HTR-8/SVneo (cell line): ENCODE data around the gene DIPK2B.

Experiments
- DNase-seq: peaks from one replicate; pipeline ENCODE4 v3.0.0; 2011; ENCODE audit warnings: low spot score, mixed read lengths; ENCODE audit not compliant: insufficient read length
- FAIRE-seq: peaks from 2 replicates; lab custom pipeline; 2011; peaks lifted over from hg19 to GRCh38; lab: Jason Lieb, UNC

DIPK2B gene

DNA sequence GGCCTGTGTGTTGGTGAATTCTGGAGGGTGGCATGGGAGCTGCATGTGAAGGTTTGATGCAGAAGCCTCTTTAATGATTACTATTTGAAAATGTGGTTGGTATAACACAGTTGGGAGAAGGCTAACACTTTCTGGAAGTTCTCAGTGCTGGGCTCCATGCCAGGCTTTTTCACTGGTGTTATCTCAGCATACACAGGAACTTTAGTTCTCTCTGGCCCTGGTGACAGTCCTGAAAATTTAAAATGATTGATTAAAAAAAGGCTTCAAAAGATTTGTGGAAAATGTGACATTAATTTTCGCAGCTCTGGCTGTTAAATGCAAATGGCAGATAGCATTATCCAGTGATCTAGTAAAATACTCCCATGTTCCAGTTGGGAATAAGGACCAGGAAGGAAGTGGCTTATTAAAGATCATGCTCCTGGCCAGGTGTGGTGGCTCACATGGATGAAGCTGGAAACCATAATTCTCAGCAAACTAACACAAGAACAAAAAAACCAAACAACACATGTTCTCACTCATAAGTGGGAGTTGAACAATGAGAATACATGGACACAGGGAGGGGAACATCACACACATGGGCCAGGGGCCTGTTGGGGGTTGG lies 36.6 kb downstream of the DIPK2B start:
- no peak for FAIRE-seq
- DNase-seq: no peak

DNA sequence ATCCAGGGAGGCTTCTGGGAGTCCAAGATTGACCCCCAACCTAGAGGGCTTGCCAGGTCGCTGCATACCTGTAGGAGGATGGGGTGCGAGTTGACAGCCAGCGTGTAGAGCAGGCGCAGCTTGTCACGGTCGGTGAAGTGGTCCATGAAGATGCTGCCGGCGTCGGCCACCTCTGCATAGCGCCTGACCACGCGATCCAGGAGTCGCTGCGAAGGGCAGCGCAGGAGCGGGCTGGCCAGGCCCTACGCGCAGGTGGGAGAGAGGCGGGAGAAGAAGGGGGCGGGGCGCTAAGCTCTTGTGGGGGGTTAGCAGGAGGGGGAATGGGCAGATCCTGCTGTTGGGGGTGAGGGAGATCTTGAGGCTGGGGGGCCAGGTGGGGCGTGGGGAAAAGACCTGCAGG lies 43.0 kb downstream of the DIPK2B start:
- FAIRE-seq: no peak
- no peak for DNase-seq

DNA sequence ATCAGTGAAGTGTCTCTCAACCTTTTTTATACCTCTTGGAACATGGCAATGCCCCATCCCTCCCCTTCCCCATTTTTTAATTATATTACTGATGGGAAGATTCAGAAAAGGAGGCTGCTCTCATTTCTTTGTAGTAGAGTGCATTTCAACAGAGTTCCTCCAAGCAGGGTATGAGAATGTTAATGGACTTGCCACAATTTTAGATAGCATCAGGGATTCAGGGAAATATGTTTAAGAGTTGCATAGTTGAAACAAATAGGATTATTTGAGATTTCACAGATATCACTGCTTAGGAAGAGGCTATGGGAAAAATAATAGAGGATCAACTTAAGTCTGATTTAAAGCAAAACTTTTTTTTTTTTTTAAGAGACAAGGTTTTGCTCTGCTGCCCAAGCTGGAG lies 46.2 kb downstream of the DIPK2B start:
- DNase-seq (no peak), FAIRE-seq (no peak)

GRCh38 chrX:45154033-45154360 lies 46.7 kb downstream of the DIPK2B start:
- DNase-seq: no peak
- no peak for FAIRE-seq
